Stomach (tissue), 19 donors: Measurements from ENCODE around the gene CRHBP. TPM values are rescaled to one million over a fixed set of nuclear protein-coding genes. Genes with fewer than 3 reads are reported as not detected.
"Not testable (repeated sequence)": the region's sequence is repeated elsewhere in the genome, so short reads cannot be mapped to it uniquely, and the experiment has no call there.

Source experiments
- DNase-seq, 2 donors: peaks; one replicate each; pipeline versions ENCODE4 v3.0.0 to v3.0.0-alpha.2; 2013 to 2019
- H3K27ac ChIP-seq, 5 donors: fragments of 200-600 bp in 4 of 5; sonication (generic) in 4 of 5; one replicate each; pipeline ENCODE4 v1.5.1; 2013 to 2019; ENCODE audit warnings: mild to moderate bottlenecking in 1 of 5, moderate library complexity in 1 of 5
- H3K27me3 ChIP-seq, 3 donors: fragments of 200-600 bp; sonication (generic); one replicate each; pipeline ENCODE4 v1.5.1; 2017 to 2019; ENCODE audit warnings: mixed run types in 1 of 3
- H3K36me3 ChIP-seq, 4 donors: fragments of 200-600 bp; sonication (generic); 1 replicate in 3 of 4; 2 replicates in 1 of 4; pipeline ENCODE4 v1.5.1; 2016 to 2019
- H3K4me1 ChIP-seq, 4 donors: fragments of 200-600 bp; sonication (generic); one replicate each; pipeline ENCODE4 v1.5.1; 2016 to 2019
- H3K4me3 ChIP-seq, 4 donors: fragments of 200-600 bp; sonication (generic) in 3 of 4; one replicate each; pipeline ENCODE4 v1.5.1; 2016 to 2019; ENCODE audit warnings: mild to moderate bottlenecking in 1 of 4
- H3K9me3 ChIP-seq, 4 donors: fragments of 200-600 bp; sonication (generic); one replicate each; pipeline ENCODE4 v1.5.1; 2016 to 2019
- EP300 ChIP-seq: sonication (generic); formaldehyde crosslinking; IDR thresholded peaks from one replicate; pipeline ENCODE4 v1.6.1; 2017; ENCODE audit warnings: antibody characterized with exemption
- POLR2A ChIP-seq, 4 donors: fragments of 450-650 bp; IDR thresholded peaks; one replicate each; pipeline ENCODE4 v1.6.1; 2016; ENCODE audit warnings: antibody characterized with exemption in 4 of 4, control low read depth in 2 of 4, mild to moderate bottlenecking in 1 of 4, moderate library complexity in 1 of 4
- POLR2AphosphoS5 ChIP-seq, 3 donors: sonication (generic); formaldehyde crosslinking; IDR thresholded peaks; one replicate each; pipeline ENCODE4 v1.6.1; 2016; ENCODE audit warnings: antibody characterized with exemption in 3 of 3
- WGBS, 5 donors: extraction: QIAGEN DNeasy Blood & Tissue Kit in 3 of 5; methylation state at CpG; one replicate each; pipeline versions ENCODE4 v1.1.5 to v1.1.7; 2013 to 2018; 5-methylcytosine and 5-hydroxymethylcytosine counted together
- intact Hi-C: fragments of 100-400 bp; cut with DNase I; formaldehyde crosslinking; loops from one replicate; pipeline ENCODE4 v1.15.1; 2023; ENCODE audit warnings: low total_unique reads
- long read RNA-seq, 10 donors: transcript quantifications; one replicate each; lab custom pipeline, GENCODE V29; 2026
- polyA plus RNA-seq, 3 donors: library from polyadenylated mRNA; stranded (reverse); fragments of 200-250 nt; gene quantifications; one replicate each; pipeline ENCODE4 v1.2.3, GENCODE V29; 2013
- total RNA-seq, 5 donors: library from RNA; depleted of rRNA; stranded (reverse); fragments of >200 nt; gene quantifications; one replicate each; pipeline versions ENCODE4 v1.1.0 to v1.2.3, GENCODE V29; 2014 to 2016
- TF ChIP-seq, protein P1 (sequence below), 7 experiments: fragments of 450-650 bp in 4 of 7; fragments of 200-600 bp in 3 of 7; sonication (generic) in 3 of 7; IDR thresholded peaks; one replicate each; pipeline ENCODE4 v1.5.1; 2016 to 2019; ENCODE audit warnings: antibody characterized with exemption in 7 of 7, control low read depth in 2 of 7, mild to moderate bottlenecking in 1 of 7
- donor health status: healthy with polysubstance abuse.
- donor health status: Bipolar disorder and iron deficiency.
- donor health status: healthy.

Gene CRHBP, protein sequence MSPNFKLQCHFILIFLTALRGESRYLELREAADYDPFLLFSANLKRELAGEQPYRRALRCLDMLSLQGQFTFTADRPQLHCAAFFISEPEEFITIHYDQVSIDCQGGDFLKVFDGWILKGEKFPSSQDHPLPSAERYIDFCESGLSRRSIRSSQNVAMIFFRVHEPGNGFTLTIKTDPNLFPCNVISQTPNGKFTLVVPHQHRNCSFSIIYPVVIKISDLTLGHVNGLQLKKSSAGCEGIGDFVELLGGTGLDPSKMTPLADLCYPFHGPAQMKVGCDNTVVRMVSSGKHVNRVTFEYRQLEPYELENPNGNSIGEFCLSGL
- total RNA-seq = not detected
- under 1 TPM; 0.10 to 0.31 (median 0.12) TPM for polyA plus RNA-seq
- long read RNA-seq, donor 1 = 0 reads
- long read RNA-seq, donor 2 = 0 reads
- long read RNA-seq, donor 3 = 0 reads
- long read RNA-seq, donor 4 = 0 reads
- long read RNA-seq, donor 5, partial matches to known transcripts = 0 of 4 reads
- long read RNA-seq, donor 5, other reads (novel, unspliced or antisense) = 0 of 4 reads
- long read RNA-seq, donor 6 = 0 reads
- long read RNA-seq, donor 7 = 0 reads
- long read RNA-seq, donor 8 = 0 reads
- long read RNA-seq, donor 9 = 0 reads
- long read RNA-seq, donor 10 = 0 reads

DNA sequence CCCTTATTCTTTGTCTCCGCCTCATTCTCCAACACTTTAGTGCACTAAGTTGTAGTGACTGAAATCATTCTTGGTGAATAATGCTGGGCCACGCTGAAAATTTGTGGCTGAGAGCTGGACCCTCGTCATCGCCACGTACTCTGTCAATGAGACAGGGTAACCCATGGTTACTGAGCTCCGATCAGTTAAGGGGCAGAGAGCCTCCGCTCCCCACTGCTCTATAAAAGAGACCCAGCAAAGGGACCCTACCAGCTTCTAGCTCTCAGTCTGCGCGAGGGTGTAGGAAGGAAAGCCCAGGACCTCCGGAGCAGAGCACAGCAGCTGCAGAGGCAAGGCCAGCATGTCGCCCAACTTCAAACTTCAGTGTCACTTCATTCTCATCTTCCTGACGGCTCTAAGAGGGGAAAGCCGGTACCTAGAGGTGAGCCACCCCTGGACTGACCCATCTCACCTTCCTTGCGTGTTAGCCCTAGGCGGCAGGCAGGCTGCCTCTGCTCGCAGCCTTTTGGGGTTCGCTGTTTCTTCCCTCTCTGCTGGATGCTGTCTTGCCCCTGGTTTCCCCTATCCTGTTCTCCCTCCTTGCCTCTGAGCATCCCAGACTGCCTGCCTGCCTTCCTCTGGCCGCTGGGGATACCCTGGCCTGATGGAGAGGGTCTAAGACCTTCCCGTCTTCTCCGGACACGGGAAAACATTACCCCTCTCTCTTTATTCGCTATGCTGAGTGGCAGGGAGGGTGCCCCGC lies at the start of gene CRHBP:
Gene CRHBP, plus strand, starts transcription at position 251 of the 742 bp plus-strand sequence. Its CDS starts 90 bp downstream, at position 341.
- 19 to 29% (median 25%) methylated on average over 22 to 23 of the region's 23 CpGs for WGBS, 5 donors

DNA sequence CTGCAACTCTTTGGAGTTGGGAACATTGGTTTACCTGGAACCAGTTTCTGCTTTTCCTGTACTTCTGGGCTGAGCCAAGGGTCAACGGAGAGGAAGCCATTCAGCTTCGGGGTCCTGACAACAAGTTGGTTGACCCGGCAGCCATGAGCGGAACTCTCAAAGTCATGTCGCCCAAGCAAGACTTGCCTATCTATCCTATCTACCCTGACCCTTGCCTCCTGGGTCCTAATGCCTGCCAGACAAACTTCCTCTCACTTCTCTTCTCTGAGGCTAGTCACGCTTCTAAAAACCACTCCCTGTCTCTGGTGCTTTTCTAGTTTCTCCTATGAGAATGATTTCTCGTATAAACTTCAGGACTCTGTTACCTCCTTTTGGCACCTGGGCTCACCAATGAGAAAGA lies 44.7 kb upstream of the CRHBP start:
- intact Hi-C loops = no loop called here
- TF ChIP-seq, protein P1, sequence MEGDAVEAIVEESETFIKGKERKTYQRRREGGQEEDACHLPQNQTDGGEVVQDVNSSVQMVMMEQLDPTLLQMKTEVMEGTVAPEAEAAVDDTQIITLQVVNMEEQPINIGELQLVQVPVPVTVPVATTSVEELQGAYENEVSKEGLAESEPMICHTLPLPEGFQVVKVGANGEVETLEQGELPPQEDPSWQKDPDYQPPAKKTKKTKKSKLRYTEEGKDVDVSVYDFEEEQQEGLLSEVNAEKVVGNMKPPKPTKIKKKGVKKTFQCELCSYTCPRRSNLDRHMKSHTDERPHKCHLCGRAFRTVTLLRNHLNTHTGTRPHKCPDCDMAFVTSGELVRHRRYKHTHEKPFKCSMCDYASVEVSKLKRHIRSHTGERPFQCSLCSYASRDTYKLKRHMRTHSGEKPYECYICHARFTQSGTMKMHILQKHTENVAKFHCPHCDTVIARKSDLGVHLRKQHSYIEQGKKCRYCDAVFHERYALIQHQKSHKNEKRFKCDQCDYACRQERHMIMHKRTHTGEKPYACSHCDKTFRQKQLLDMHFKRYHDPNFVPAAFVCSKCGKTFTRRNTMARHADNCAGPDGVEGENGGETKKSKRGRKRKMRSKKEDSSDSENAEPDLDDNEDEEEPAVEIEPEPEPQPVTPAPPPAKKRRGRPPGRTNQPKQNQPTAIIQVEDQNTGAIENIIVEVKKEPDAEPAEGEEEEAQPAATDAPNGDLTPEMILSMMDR (IDR thresholded peaks at IDR 0.05) = no peak
- no peak for TF ChIP-seq EP300
- TF ChIP-seq POLR2AphosphoS5 (IDR thresholded peaks at IDR 0.05) = no peak
- no peak for TF ChIP-seq POLR2A (IDR thresholded peaks at IDR 0.05)
- Histone ChIP-seq H3K36me3 (no peaks in the 10 kb centered on the region), H3K27me3 (no peaks in the 10 kb centered on the region), H3K4me3 (no peak overlapping the region), H3K9me3 (no peaks in the 10 kb centered on the region), H3K27ac (no peak overlapping the region), H3K4me1 (no peaks in the 10 kb centered on the region)
- DNase-seq = no peak
- 84 to 91% (median 84%) methylated on average over 7 of the region's 7 CpGs for WGBS, 5 donors

More for the DNA sequence above, at the start of gene CRHBP:
- no peak within 1 kb of the TSS for H3K27ac ChIP-seq
- DNase-seq = no peak
- no peaks in the 10 kb centered on the region for H3K9me3 ChIP-seq
- H3K4me1 ChIP-seq = peaks cover 0 to 16% (median 13%) of the 10 kb centered on the region in 4 donors
- intact Hi-C loops = no loop called here
- H3K4me3 ChIP-seq = peak within 1 kb of the TSS; percentile 23 to 45 (median 36)
- no peaks in the 10 kb centered on the region for H3K36me3 ChIP-seq
- TF ChIP-seq POLR2AphosphoS5 (IDR thresholded peaks at IDR 0.05) (no peak), EP300 (no peak), POLR2A (IDR thresholded peaks at IDR 0.05) (no peak)
- TF ChIP-seq, protein P1 (IDR thresholded peaks at IDR 0.05) = no peak
- peaks cover 10 to 50% (median 27%) of the 10 kb centered on the region in 3 donors for H3K27me3 ChIP-seq

DNA sequence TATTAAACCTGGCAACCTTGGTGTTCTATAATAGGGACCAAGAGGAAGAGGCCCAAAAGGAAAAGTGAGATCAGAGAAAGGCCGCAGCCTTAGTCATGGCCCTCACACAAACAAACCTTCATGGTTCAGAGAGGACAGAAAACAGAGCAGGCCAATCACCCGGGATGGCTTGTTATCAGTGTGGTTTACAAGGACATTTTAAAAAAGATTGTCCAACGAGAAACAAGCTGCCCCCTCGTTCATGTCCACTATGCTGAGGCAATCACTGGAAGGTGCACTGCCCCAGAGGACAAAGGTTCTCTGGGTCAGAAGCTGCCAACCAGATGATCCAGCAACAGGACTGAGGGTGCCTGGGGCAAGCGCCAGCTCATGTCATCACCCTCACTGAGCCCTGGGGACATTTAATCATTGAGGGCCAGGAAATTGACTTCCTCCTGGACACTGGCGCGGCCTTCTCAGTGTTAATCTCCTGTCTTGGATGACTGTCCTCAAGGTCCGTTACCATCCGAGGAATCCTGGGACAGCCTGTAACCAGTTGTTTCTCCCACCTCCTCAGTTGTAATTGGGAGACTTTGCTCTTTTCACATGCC lies 42.4 kb upstream of the CRHBP start:
- H3K27me3 ChIP-seq, H3K27ac ChIP-seq, DNase-seq, H3K4me3 ChIP-seq, H3K36me3 ChIP-seq, intact Hi-C loops, H3K4me1 ChIP-seq, H3K9me3 ChIP-seq: not testable (repeated sequence)
- 82 to 89% (median 86%) methylated on average over 8 to 9 of the region's 9 CpGs for WGBS, 5 donors

DNA sequence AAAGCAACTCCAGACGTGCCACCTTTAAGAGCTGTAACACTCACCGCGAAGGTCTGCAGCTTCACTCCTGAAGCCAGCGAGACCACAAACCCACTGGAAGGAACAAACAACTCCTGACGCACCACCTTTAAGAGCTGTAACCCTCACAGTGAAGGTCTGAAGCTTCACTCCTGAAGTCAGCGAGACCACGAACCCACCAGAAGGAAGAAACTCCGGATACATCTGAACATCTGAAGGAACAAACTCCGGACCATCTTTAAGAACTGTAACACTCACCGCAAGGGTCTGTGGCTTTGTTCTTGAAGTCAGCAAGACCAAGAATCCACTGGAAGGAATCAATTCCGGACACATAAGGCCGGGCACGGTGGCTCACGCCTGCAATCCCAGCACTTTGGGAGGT lies 38.2 kb upstream of the CRHBP start:
- H3K4me1 ChIP-seq, H3K36me3 ChIP-seq, H3K9me3 ChIP-seq, intact Hi-C loops, H3K27me3 ChIP-seq, DNase-seq, H3K4me3 ChIP-seq, H3K27ac ChIP-seq: not testable (repeated sequence)
- 85 to 92% (median 88%) methylated on average over 14 of the region's 14 CpGs for WGBS, 5 donors

DNA sequence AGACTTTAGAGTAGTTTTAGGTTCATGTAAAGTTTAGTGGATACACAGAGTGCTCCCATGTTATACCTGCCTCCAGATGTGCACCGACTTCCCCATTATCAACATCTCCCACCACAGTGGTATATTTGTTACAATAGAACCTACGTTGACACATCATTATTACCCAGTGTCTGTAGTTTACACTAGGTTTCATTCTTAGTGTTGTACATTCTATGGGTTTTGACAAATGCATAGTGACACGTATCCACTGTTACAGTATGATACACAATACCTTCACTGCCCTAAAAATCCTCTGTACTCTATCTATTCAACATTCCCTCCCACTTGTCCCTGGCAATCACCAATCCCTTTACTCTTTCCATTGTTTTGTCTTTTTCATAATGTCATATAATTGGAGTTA lies 34.3 kb upstream of the CRHBP start:
- Histone ChIP-seq H3K27ac (no peak overlapping the region), H3K9me3 (peaks cover 0 to 4% (median 2%) of the 10 kb centered on the region in 4 donors), H3K4me1 (no peaks in the 10 kb centered on the region), H3K4me3 (no peak overlapping the region), H3K27me3 (no peaks in the 10 kb centered on the region), H3K36me3 (no peaks in the 10 kb centered on the region)
- WGBS, 5 donors = 76 to 82% (median 80%) methylated on average over 3 of the region's 3 CpGs
- intact Hi-C loops = no loop called here
- no peak for TF ChIP-seq POLR2AphosphoS5 (IDR thresholded peaks at IDR 0.05)
- no peak for TF ChIP-seq POLR2A (IDR thresholded peaks at IDR 0.05)
- no peak for TF ChIP-seq EP300
- TF ChIP-seq, protein P1 (IDR thresholded peaks at IDR 0.05) = no peak
- DNase-seq = no peak
